ACHN (cell line): ENCODE results near the gene ERBB4.
"Not testable (repeated sequence)": the region's sequence is repeated elsewhere in the genome, so short reads cannot be mapped to it uniquely, and the experiment has no call there.

Experiments
- DNase-seq: peaks from one replicate; pipeline ENCODE4 v3.0.0-alpha.2; 2015
- in situ Hi-C: cut with HindIII; loops from 2 replicates; pipeline ENCODE4 v1.10.0; 2017; ENCODE audit warnings: low sequenced_read_pairs, low pct_ligation_motif_present, low pct_unique_long_range_greater_than_20kb

Gene ERBB4

GRCh38 chr2:212022966-212023365 lies 515.6 kb downstream of the ERBB4 start:
- in situ Hi-C loops, result no loop called here
- DNase-seq, result no peak

GRCh38 chr2:212021947-212022346 lies 516.7 kb downstream of the ERBB4 start:
- DNase-seq, result no peak
- in situ Hi-C loops, result no loop called here

GRCh38 chr2:212015588-212015987 lies 523.0 kb downstream of the ERBB4 start:
- in situ Hi-C loops, result no loop called here
- DNase-seq, result no peak

GRCh38 chr2:212013626-212014025 lies 525.0 kb downstream of the ERBB4 start:
- in situ Hi-C loops, result no loop called here
- DNase-seq, result no peak

GRCh38 chr2:212010305-212010704 lies 528.3 kb downstream of the ERBB4 start:
- DNase-seq, in situ Hi-C loops: not testable (repeated sequence)

GRCh38 chr2:212007972-212008371 lies 530.6 kb downstream of the ERBB4 start:
- no peak for DNase-seq

GRCh38 chr2:212005085-212005671 lies 533.4 kb downstream of the ERBB4 start:
- in situ Hi-C loops, result no loop called here

More at GRCh38 chr2:212007972-212008371, 530.6 kb downstream of the ERBB4 start:
- in situ Hi-C loops, result no loop called here

GRCh38 chr2:212001325-212001724 lies 537.3 kb downstream of the ERBB4 start:
- no peak for DNase-seq
- in situ Hi-C loops, result no loop called here

More at GRCh38 chr2:212005085-212005671, 533.4 kb downstream of the ERBB4 start:
- DNase-seq, result peak; percentile 51

- in situ Hi-C loops, result no loop called here
- no peak for DNase-seq
Observed at GRCh38 chr2:211996857-211997256, 541.7 kb downstream of the ERBB4 start.

GRCh38 chr2:211994806-211995205 lies 543.8 kb downstream of the ERBB4 start:
- in situ Hi-C loops, result no loop called here
- no peak for DNase-seq

GRCh38 chr2:211990335-211990734 lies 548.3 kb downstream of the ERBB4 start:
- in situ Hi-C loops, result no loop called here
- DNase-seq, result no peak

- in situ Hi-C loops, result no loop called here
- no peak for DNase-seq
Observed at GRCh38 chr2:211986313-211986712, 552.3 kb downstream of the ERBB4 start.

GRCh38 chr2:211985393-211985792 lies 553.2 kb downstream of the ERBB4 start:
- in situ Hi-C loops, result no loop called here

GRCh38 chr2:211982162-211982561 lies 556.4 kb downstream of the ERBB4 start:
- no peak for DNase-seq

More at GRCh38 chr2:211985393-211985792, 553.2 kb downstream of the ERBB4 start:
- DNase-seq, result no peak

GRCh38 chr2:211981451-211981850 lies 557.2 kb downstream of the ERBB4 start:
- no peak for DNase-seq
- in situ Hi-C loops, result no loop called here

More at GRCh38 chr2:211982162-211982561, 556.4 kb downstream of the ERBB4 start:
- in situ Hi-C loops, result no loop called here

GRCh38 chr2:211976076-211976475 lies 562.5 kb downstream of the ERBB4 start:
- no peak for DNase-seq
- in situ Hi-C loops, result no loop called here

- in situ Hi-C loops, result no loop called here
Observed at GRCh38 chr2:211967234-211967633, 571.4 kb downstream of the ERBB4 start.

GRCh38 chr2:211963969-211964368 lies 574.6 kb downstream of the ERBB4 start:
- in situ Hi-C loops, result no loop called here

More at GRCh38 chr2:211967234-211967633, 571.4 kb downstream of the ERBB4 start:
- DNase-seq, result no peak

GRCh38 chr2:211957799-211958198 lies 580.8 kb downstream of the ERBB4 start:
- in situ Hi-C loops, result no loop called here
- DNase-seq, result no peak

More at GRCh38 chr2:211963969-211964368, 574.6 kb downstream of the ERBB4 start:
- no peak for DNase-seq

GRCh38 chr2:211955648-211956047 lies 583.0 kb downstream of the ERBB4 start:
- in situ Hi-C loops, result no loop called here
- no peak for DNase-seq
